Hepatocyte (in vitro differentiated cells): ENCODE measurements around the gene ANKRD22.

ENCODE experiments used
- CTCF ChIP-seq: fragments of 200-600 bp; sonication (generic); IDR thresholded peaks from 2 replicates; pipeline ENCODE4 v1.5.1; 2016; ENCODE audit warnings: antibody characterized with exemption, mild to moderate bottlenecking; ENCODE audit not compliant: poor library complexity
- EZH2 ChIP-seq: fragments of 200-600 bp; sonication (generic); IDR thresholded peaks from 2 replicates; pipeline ENCODE4 v1.6.1; 2016; ENCODE audit warnings: antibody characterized with exemption, mild to moderate bottlenecking, borderline replicate concordance
- EZH2phosphoT487 ChIP-seq: fragments of 200-600 bp; sonication (generic); IDR thresholded peaks from one replicate; pipeline ENCODE4 v1.6.1; 2018; ENCODE audit warnings: antibody characterized with exemption, mild to moderate bottlenecking, low read depth, moderate library complexity; ENCODE audit not compliant: unreplicated experiment, severe bottlenecking

DNA sequence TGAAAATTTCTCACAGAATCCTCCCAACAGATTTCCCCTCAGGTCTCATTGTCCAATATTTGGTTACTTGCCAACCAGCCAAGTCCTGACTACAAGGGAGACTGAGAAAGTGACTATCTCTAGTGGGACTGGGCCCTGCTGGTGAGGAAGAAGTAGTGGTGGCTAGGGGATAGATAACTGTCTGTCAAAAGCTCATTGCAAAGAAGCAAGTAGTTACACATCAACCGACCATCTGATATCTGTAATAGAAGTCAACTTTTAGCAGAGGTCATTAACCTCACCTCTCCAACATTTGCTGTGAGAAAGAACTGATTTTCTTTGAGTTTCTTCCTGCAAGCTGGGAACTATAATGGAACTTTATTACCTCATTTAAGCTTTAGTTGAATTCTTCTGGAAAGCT lies 43.6 kb upstream of the ANKRD22 start:
- TF ChIP-seq CTCF (no peak), EZH2 (no peak), EZH2phosphoT487 (no peak)
